Measurements from ENCODE around the gene PFDN6.
"Not testable (repeated sequence)": the region's sequence is repeated elsewhere in the genome, so short reads cannot be mapped to it uniquely, and the experiment has no call there.

PFDN6 gene

GRCh38 chr6:33273129-33273923 lies 16.1 kb upstream of the PFDN6 start:
- Histone ChIP-seq H3K9me3 (ENCODE audit: severe bottlenecking) (no peaks in the 10 kb centered on the region), H3K27me3 (ENCODE audit: insufficient read depth, poor library complexity, severe bottlenecking) (no peaks in the 10 kb centered on the region), H3K36me3 (ENCODE audit: low read depth) (peaks cover 60% of the 10 kb centered on the region), H3K4me1 (ENCODE audit: insufficient read depth, poor library complexity, severe bottlenecking) (peaks cover 33% of the 10 kb centered on the region), H3K27ac (ENCODE audit: poor library complexity, severe bottlenecking) (peak overlapping the region; percentile 84), H3K4me3 (ENCODE audit: severe bottlenecking) (peak overlapping the region; percentile 61)
- no peak for ATAC-seq (ENCODE audit: low read depth)
- TF ChIP-seq, protein P1, sequence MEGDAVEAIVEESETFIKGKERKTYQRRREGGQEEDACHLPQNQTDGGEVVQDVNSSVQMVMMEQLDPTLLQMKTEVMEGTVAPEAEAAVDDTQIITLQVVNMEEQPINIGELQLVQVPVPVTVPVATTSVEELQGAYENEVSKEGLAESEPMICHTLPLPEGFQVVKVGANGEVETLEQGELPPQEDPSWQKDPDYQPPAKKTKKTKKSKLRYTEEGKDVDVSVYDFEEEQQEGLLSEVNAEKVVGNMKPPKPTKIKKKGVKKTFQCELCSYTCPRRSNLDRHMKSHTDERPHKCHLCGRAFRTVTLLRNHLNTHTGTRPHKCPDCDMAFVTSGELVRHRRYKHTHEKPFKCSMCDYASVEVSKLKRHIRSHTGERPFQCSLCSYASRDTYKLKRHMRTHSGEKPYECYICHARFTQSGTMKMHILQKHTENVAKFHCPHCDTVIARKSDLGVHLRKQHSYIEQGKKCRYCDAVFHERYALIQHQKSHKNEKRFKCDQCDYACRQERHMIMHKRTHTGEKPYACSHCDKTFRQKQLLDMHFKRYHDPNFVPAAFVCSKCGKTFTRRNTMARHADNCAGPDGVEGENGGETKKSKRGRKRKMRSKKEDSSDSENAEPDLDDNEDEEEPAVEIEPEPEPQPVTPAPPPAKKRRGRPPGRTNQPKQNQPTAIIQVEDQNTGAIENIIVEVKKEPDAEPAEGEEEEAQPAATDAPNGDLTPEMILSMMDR (IDR thresholded peaks at IDR 0.05; ENCODE audit: poor library complexity, severe bottlenecking), result no peak
- DNase-seq (ENCODE audit: low spot score), result no peak

- DNase-seq (ENCODE audit: low spot score) (no peak), ATAC-seq (ENCODE audit: low read depth) (no peak)
- H3K4me1 ChIP-seq (ENCODE audit: insufficient read depth, poor library complexity, severe bottlenecking), result peaks cover 33% of the 10 kb centered on the region
- no peaks in the 10 kb centered on the region for H3K27me3 ChIP-seq (ENCODE audit: insufficient read depth, poor library complexity, severe bottlenecking)
- peaks cover 51% of the 10 kb centered on the region for H3K36me3 ChIP-seq (ENCODE audit: low read depth)
- TF ChIP-seq, protein P1 (IDR thresholded peaks at IDR 0.05; ENCODE audit: poor library complexity, severe bottlenecking), result no peak
- H3K27ac ChIP-seq (ENCODE audit: poor library complexity, severe bottlenecking), result peak overlapping the region; percentile 84
- no peaks in the 10 kb centered on the region for H3K9me3 ChIP-seq (ENCODE audit: severe bottlenecking)
- peak overlapping the region; percentile 61 for H3K4me3 ChIP-seq (ENCODE audit: severe bottlenecking)
Measured at GRCh38 chr6:33273924-33274902, 15.2 kb upstream of the PFDN6 start.

DNA sequence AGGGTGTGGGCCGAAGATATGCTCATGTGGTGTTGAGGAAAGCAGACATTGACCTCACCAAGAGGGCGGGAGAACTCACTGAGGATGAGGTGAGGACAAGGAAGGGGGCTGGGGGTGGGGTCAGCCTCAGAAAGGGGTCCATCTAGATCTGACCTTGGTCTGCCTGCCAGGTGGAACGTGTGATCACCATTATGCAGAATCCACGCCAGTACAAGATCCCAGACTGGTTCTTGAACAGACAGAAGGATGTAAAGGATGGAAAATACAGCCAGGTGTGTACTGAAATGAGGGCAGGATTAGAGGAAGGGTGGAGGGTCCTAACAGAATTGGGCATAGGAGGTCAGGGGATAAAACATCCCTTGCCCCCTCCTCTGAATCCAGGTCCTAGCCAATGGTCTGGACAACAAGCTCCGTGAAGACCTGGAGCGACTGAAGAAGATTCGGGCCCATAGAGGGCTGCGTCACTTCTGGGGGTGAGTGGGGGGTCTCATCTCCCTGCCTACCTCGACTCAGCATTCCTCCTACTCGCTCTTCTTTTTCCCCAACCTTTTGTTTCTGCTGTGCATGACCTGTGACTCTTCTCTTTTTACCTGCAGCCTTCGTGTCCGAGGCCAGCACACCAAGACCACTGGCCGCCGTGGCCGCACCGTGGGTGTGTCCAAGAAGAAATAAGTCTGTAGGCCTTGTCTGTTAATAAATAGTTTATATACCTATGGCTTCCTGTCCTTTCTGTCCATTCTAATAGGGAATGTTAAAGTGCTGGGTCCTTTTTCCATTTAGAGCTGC lies 13.4 kb upstream of the PFDN6 start:
- not testable (repeated sequence) for DNase-seq (ENCODE audit: low spot score); H3K9me3 ChIP-seq (ENCODE audit: severe bottlenecking); H3K27me3 ChIP-seq (ENCODE audit: insufficient read depth, poor library complexity, severe bottlenecking); ATAC-seq (ENCODE audit: low read depth)
- peak overlapping the region; percentile 31 for H3K4me3 ChIP-seq (ENCODE audit: severe bottlenecking)
- peak overlapping the region; percentile 84 for H3K27ac ChIP-seq (ENCODE audit: poor library complexity, severe bottlenecking)
- H3K36me3 ChIP-seq (ENCODE audit: low read depth), result peaks cover 58% of the 10 kb centered on the region
- peaks cover 33% of the 10 kb centered on the region for H3K4me1 ChIP-seq (ENCODE audit: insufficient read depth, poor library complexity, severe bottlenecking)

- peaks cover 60% of the 10 kb centered on the region for H3K36me3 ChIP-seq (ENCODE audit: low read depth)
- H3K4me1 ChIP-seq (ENCODE audit: insufficient read depth, poor library complexity, severe bottlenecking), result peaks cover 33% of the 10 kb centered on the region
- H3K4me3 ChIP-seq (ENCODE audit: severe bottlenecking), result peak overlapping the region; percentile 31
- no peak for DNase-seq (ENCODE audit: low spot score)
- H3K9me3 ChIP-seq (ENCODE audit: severe bottlenecking), result no peaks in the 10 kb centered on the region
- ATAC-seq (ENCODE audit: low read depth), result peak; percentile 4; the same call in 2 of the 3 replicates
- H3K27me3 ChIP-seq (ENCODE audit: insufficient read depth, poor library complexity, severe bottlenecking), result no peaks in the 10 kb centered on the region
- H3K27ac ChIP-seq (ENCODE audit: poor library complexity, severe bottlenecking), result peak overlapping the region; percentile 84
- TF ChIP-seq, protein P1 (IDR thresholded peaks at IDR 0.05; ENCODE audit: poor library complexity, severe bottlenecking), result no peak
Measured at GRCh38 chr6:33276581-33276863, 12.9 kb upstream of the PFDN6 start.
